ENCODE results near the gene ALKBH3. TPM values are rescaled to one million over a fixed set of nuclear protein-coding genes. Genes with fewer than 3 reads are reported as not detected.

The ALKBH3 gene
- total RNA-seq, 1 donor from 2014 or later: 19.1 TPM

GRCh38 chr11:43963279-43963620 is 82.6 kb downstream of the ALKBH3 start:
- TF ChIP-seq, protein P1, sequence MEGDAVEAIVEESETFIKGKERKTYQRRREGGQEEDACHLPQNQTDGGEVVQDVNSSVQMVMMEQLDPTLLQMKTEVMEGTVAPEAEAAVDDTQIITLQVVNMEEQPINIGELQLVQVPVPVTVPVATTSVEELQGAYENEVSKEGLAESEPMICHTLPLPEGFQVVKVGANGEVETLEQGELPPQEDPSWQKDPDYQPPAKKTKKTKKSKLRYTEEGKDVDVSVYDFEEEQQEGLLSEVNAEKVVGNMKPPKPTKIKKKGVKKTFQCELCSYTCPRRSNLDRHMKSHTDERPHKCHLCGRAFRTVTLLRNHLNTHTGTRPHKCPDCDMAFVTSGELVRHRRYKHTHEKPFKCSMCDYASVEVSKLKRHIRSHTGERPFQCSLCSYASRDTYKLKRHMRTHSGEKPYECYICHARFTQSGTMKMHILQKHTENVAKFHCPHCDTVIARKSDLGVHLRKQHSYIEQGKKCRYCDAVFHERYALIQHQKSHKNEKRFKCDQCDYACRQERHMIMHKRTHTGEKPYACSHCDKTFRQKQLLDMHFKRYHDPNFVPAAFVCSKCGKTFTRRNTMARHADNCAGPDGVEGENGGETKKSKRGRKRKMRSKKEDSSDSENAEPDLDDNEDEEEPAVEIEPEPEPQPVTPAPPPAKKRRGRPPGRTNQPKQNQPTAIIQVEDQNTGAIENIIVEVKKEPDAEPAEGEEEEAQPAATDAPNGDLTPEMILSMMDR (IDR thresholded peaks at IDR 0.05): no peak

DNA sequence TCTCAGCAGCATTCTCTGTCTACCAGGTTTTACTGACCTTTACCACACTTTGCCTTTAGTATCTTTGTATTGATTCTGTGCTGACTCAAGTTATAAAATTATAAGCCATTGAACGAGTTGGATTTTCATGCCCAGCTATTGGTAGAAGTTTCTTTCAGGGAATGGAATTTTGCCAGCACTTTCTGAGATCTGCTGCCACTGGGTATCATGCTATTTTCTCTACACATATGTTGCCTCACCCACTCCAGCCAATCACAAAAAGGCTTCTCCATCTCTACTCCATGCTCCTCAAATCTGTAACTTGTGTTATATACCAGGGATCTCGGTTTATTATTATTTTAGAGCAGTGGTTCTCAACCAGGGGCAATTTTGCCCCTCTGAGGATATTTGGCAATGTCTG is 87.0 kb downstream of the ALKBH3 start:
- intact Hi-C loops (cut with DNase I): loop anchor here (5.0 kb wide), 1 partner anchor 35 kb away; no protein-coding TSS in a partner anchor
- no peak for DNase-seq (ENCODE audit: low spot score in 2 of 2)
- H3K27ac ChIP-seq: no peak overlapping the region
- TF ChIP-seq, protein P1 (IDR thresholded peaks at IDR 0.05): no peak
- H3K27me3 ChIP-seq: no peaks in the 10 kb centered on the region
- H3K9me3 ChIP-seq: no peaks in the 10 kb centered on the region
- H3K36me3 ChIP-seq: no peaks in the 10 kb centered on the region
- no peak overlapping the region for H3K4me3 ChIP-seq
- H3K4me1 ChIP-seq: peaks cover 3 to 23% of the 10 kb centered on the region in 2 donors

More at GRCh38 chr11:43963279-43963620, 82.6 kb downstream of the ALKBH3 start:
- Histone ChIP-seq H3K4me1 (peaks cover 0 to 20% of the 10 kb centered on the region in 2 donors), H3K9me3 (no peaks in the 10 kb centered on the region), H3K4me3 (no peak overlapping the region), H3K36me3 (no peaks in the 10 kb centered on the region), H3K27ac (peak overlapping the region; percentile 69 to 74), H3K27me3 (no peaks in the 10 kb centered on the region)
- peak in 1 of 2 donors; percentile 62 for DNase-seq (ENCODE audit: low spot score in 2 of 2)
- intact Hi-C loops (cut with DNase I): loop anchor here (5.0 kb wide), 1 partner anchor 69 kb away; no protein-coding TSS in a partner anchor

GRCh38 chr11:43968719-43969118 is 88.1 kb downstream of the ALKBH3 start:
- Histone ChIP-seq H3K36me3 (no peaks in the 10 kb centered on the region), H3K4me1 (peaks cover 3 to 13% of the 10 kb centered on the region in 2 donors), H3K4me3 (no peak overlapping the region), H3K9me3 (no peaks in the 10 kb centered on the region), H3K27me3 (no peaks in the 10 kb centered on the region), H3K27ac (no peak overlapping the region)
- peak in 1 of 2 donors; percentile 1 for DNase-seq (ENCODE audit: low spot score in 2 of 2)
- intact Hi-C loops (cut with DNase I): loop anchor here (5.0 kb wide), 1 partner anchor 34 kb away; no protein-coding TSS in a partner anchor
- TF ChIP-seq, protein P1 (IDR thresholded peaks at IDR 0.05): no peak

DNA sequence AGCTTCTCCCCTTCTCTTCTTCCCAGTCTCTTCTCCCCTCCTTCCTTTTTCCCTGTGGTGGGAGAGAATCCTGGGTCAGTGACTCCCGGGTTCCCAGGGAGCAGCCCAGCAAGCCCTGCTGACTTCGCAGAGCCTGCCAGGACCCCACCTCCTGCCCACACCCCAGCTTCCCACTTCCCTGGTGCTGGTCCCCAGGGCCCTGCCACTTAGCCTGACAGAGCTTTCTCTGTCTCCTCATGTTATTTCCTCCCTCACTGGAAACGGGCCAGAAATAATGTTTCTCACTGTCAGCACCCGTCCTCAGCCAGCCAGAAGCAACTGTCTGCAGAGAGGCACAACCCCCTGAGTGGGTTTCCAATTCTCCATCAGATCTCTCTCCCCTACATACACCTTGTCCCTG is 88.9 kb downstream of the ALKBH3 start:
- Histone ChIP-seq H3K9me3 (peaks cover 0 to 2% of the 10 kb centered on the region in 2 donors), H3K27me3 (no peaks in the 10 kb centered on the region), H3K4me3 (no peak overlapping the region), H3K4me1 (peaks cover 3 to 13% of the 10 kb centered on the region in 2 donors), H3K27ac (peak overlapping the region in 1 of 2 donors; percentile 60), H3K36me3 (no peaks in the 10 kb centered on the region)
- DNase-seq (ENCODE audit: low spot score in 2 of 2): peak in 1 of 2 donors; percentile 56
- TF ChIP-seq, protein P1 (IDR thresholded peaks at IDR 0.05): no peak
- intact Hi-C loops (cut with DNase I): loop anchor here (5.0 kb wide), 1 partner anchor 33 kb away; no protein-coding TSS in a partner anchor

Other genes starting within 250 kb of the ALKBH3 start
- gene HSD17B12, start 200.1 kb upstream of the ALKBH3 start, total RNA-seq: 48.2 TPM
- 2,116 TPM for gene C11orf96, start 61.8 kb downstream of the ALKBH3 start, total RNA-seq
- gene ACCSL, start 167.2 kb downstream of the ALKBH3 start, total RNA-seq: not detected
- gene ACCS, start 185.4 kb downstream of the ALKBH3 start, total RNA-seq: 8.5 TPM
- 342 TPM for gene EXT2, start 214.8 kb downstream of the ALKBH3 start, total RNA-seq